ENCODE data around the gene ADAMTS17.

ADAMTS17 gene

GRCh38 chr15:100125401-100126191 is 216.2 kb downstream of the ADAMTS17 start:
- DNase-seq: peak in 2 of 14 donors; percentile 17

DNA sequence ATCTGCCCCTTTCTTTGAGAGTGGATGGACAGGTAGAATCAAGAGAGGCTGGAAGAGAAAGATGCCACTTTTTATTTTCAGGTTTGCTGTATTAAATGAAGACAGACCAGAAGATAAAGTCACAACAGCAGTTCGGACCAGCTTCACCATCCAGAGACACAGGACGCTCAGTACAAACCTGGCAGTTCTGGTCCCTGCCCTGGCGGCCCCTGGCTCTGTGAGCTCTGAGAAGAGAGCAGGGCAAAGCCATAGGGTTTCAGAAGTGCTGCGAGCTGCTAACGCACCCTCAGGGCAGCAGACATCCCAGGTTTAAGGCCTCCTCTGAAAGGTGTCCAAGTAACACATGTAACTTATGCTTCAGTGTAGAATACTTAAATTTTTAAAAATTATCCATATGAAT is 216.8 kb downstream of the ADAMTS17 start:
- DNase-seq: no peak

GRCh38 chr15:100124361-100124760 is 217.4 kb downstream of the ADAMTS17 start:
- DNase-seq: no peak

- DNase-seq: no peak
Observed at GRCh38 chr15:100123611-100124010, 218.2 kb downstream of the ADAMTS17 start.

GRCh38 chr15:100121285-100121684 is 220.5 kb downstream of the ADAMTS17 start:
- DNase-seq: no peak

DNA sequence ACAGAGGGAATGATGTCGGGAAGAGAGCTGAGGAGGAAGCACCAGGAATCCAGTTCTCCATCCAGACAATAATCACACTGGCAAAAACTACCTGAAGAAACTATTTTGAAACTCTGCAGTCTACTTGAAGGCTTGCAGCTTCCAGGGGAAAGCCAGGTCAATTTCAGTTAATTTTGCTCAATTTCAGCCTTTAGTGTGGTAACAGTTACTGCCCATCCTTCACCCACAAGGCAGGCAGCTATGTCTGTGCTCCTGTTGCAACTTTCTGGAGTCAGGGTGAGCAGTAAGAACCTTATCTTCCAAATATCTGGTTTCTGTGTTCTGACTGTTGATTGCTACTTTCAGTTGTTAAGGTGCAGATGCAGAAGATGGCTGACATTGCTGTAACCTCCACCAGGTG is 221.7 kb downstream of the ADAMTS17 start:
- no peak for DNase-seq

GRCh38 chr15:100118546-100118945 is 223.2 kb downstream of the ADAMTS17 start:
- no peak for DNase-seq

DNA sequence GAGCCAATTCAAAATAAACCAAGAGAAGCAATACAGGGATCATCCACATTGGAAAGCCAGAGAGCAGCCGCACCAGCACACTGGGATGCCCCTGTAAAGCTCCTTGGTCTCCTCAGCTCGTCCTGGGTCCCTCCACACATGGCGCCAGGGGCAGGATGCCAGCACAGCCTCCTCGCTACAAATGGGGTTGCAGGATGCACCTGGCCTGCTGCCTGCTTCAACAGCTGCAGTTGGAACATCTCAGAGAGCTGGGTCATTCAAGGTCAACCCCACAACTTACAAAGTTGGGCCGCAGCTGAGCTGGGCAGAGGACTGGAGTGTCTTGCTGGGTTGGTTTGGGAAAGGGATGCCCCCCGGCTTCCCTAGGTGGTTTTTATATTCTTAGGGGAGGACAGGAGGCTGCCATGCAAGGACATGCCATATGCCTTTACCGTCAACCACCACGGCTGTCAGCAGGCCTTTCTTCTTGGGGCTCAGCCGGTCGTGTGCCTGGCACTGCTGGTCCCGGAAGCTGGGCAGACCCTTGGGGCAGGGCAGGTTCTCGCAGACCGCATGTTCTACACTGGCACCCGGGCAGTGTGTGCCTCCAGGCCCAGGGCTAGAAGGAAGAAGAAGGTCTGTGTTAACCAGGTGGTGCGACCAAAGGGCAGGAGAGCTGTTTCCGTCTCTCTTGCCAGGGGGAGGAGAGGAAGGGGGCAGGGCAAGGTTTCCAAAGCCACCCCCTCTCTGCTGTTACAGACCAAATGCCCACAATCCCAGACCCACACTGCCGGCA is 225.2 kb downstream of the ADAMTS17 start:
- no peak for DNase-seq

DNA sequence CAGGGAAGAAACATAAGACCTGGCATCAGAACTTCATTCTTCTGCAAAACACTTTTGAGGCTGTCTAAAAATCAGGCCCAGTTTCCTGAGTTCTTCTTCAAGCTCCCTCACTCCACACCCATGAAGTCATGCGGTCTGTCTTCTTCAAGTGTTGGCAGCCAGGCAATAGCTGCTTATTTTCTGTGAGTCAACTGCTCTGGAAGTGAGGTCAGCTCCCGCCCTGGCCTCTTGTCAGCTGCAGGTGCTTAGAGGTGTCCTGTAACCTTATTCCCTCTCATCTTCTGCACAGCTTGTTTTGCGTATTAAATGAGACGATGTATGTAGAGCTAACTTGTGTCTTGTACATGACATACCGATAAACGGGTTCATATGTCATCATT is 226.1 kb downstream of the ADAMTS17 start:
- no peak for DNase-seq

- DNase-seq: no peak
Observed at GRCh38 chr15:100115066-100115710, 226.6 kb downstream of the ADAMTS17 start.

GRCh38 chr15:100114571-100114970 is 227.2 kb downstream of the ADAMTS17 start:
- DNase-seq: no peak

DNA sequence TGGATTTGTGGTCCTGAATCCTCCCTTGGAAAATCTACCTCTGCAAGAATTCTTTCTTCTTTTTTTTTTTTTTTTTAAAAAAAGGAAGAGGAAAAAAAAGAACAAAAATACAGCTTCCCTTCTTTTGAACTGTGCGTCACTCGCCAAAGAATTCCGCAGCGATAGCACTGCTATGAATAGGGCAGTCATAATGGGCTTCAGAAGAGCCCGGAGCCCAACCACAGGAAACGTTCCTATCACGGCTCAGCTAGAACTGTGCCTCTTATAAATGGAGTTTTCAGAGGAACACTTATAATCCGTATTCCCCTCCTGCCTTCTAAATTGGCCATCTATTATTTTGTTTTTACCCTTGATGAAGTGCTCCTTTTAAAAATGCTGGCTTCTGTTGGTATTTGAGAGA is 227.7 kb downstream of the ADAMTS17 start:
- DNase-seq: peak in 7 of 14 donors; percentile 9 to 55 (median 28)

DNA sequence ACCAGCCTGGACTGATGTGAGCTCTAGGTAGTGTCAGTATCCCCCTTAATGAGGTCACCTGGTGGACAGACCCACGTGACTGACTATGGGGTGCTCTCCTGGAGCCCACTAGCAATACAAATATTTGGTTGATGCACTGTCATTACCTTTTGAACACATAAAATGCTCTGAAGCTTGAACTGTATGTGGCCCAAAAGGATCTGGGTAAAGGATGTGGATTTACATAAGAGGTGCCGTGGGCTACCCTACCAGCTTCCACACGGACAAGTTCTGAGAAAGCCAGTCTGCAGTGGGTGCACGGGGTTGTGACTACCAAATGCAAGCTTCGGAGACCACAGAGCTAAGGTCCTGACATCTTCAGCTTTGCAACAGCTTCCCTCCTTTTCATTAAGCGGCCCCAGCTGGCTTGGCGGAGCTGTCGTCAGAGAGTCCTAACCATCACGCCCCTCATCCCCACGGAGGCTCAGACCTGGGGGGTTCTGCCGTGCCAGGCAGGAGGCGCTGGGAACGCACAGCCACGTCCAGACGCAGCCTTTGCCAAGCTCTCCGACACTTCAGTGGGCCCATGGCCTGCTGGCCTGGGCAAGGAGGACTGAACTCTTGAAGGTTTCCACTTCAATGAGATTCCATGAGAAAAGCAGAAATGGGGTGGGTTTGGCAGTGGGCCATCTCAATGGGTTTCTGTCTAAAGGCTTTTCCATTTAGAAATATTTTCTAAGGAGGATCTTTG is 228.3 kb downstream of the ADAMTS17 start:
- DNase-seq: peak in 2 of 14 donors; percentile 14 to 33

DNA sequence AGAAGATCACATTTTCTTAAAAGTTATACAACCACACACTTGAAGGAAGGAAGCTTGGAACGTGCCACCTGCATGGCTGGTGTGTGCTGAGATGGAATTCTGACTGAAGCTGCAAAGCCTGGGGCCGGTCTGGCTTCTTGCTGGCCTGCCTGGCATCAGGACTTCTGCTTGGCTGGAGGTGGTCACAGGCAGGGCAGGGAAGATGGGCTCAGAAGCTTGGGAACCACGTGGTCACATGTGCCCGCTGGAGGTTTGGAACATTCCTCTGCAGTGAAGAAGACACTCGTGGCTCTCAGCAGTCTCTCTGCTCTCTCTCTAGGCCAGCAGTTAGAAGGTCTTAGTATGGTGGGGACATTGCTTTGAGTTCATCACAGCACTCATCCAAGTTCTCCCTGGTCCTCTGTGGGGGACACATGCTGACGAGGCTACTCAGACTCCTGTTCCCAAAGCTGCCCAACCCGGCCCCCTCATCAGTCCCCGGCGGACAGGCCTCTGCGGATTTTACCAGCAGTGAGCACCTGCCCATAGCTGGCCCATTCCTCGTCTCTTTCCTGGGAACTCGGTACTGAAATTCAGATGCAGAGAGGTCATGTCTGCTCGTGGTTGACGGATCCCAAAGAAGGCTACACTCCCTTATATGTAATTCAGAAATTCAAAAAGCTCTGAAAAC is 229.0 kb downstream of the ADAMTS17 start:
- DNase-seq: no peak

- peak in 1 of 14 donors; percentile 27 for DNase-seq
Observed at GRCh38 chr15:100112061-100112420, 229.7 kb downstream of the ADAMTS17 start.

DNA sequence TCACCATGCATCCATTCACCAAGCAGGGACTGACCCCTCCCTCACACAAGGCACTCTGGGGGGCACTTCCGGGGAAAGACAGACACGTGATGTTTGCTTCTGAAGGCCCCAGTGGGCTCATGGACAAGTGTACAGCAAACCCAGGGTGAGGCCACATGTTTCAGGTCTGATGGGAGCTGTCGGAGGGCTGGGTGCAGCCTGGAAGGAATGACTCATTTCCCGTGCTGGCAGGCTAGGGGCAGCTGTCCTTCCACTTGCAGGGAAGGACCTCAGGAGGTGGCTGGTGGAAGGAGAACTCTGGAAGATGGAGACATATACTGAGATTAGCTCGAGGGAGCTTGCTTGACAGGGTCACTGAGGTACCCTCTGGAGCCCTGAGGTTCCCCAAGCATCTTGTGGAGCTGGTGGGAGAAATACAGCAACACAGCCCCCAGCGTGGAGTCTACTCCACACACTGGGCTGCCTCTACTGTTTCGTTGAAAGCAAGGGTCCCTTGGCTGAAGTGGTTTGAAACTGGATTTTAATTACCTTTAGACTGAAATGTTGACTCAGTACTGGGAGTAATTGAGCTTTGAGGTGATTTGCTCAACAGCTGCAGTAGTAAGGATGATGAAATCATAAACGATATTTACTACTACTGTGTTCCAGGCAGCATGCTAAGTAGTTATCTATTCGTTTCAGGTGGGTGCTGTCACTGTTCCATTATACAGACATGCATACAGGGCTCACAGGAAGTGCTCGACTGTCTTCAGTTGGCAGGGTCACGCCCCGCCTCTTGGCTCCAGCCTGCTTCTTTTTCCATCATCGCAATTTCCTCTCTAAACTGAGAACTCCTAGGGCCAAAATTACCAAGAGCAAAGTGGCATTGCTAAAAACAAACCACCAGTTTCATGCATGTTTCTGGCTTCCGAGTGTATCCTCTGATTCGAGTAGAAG is 230.4 kb downstream of the ADAMTS17 start:
- peak in 6 of 14 donors; percentile 17 to 63 (median 27) for DNase-seq

- no peak for DNase-seq
Observed at GRCh38 chr15:100109486-100110035, 232.2 kb downstream of the ADAMTS17 start.

GRCh38 chr15:100108846-100109245 is 232.9 kb downstream of the ADAMTS17 start:
- no peak for DNase-seq

DNA sequence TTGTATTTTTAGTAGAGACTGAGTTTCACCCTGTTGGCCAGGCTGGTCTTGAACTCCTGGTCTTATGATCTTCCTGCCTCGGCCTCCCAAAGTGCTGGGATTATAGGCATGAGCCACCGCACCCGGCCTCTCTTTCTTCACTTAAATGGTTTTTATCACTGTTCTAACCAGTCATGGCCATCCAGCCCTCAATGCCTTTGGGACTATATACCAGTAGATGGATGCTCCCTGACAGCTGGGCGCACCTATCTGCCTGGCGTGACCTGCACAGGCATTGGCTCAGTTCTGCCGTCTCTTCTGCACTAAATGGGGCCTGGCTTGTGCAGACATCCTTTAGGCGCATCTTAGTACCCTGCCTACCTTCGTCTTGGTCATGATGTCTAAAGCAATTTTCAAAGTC is 233.4 kb downstream of the ADAMTS17 start:
- DNase-seq: no peak

GRCh38 chr15:100107606-100108225 is 234.1 kb downstream of the ADAMTS17 start:
- no peak for DNase-seq
